HUDEP-2 (cell line): ENCODE results near the gene ADGRL1.
A peak's percentile ranks its signal among the peaks of the same experiment; 100 is the strongest.
"Not testable (repeated sequence)": the region's sequence is repeated elsewhere in the genome, so short reads cannot be mapped to it uniquely, and the experiment has no call there.

Source experiments
- DNase-seq, 76 experiments: peaks; one replicate each; lab custom pipeline; 2025; ENCODE audit not compliant: unreplicated experiment in 76 of 76; lab: John Stamatoyannopoulos, UW

ADGRL1 gene

GRCh38 chr19:14221345-14221744 is 15.4 kb upstream of the ADGRL1 start:
- DNase-seq = peak in 62 of 76 experiments; percentile 14 to 71 (median 48)

GRCh38 chr19:14218620-14219330 is 12.8 kb upstream of the ADGRL1 start:
- DNase-seq = no peak

GRCh38 chr19:14217886-14218285 is 11.9 kb upstream of the ADGRL1 start:
- DNase-seq = not testable (repeated sequence)

GRCh38 chr19:14214580-14214979 is 8.6 kb upstream of the ADGRL1 start:
- no peak for DNase-seq

GRCh38 chr19:14210182-14210581 is 4.2 kb upstream of the ADGRL1 start:
- not testable (repeated sequence) for DNase-seq

GRCh38 chr19:14209401-14209800 is 3.4 kb upstream of the ADGRL1 start:
- DNase-seq = not testable (repeated sequence)

GRCh38 chr19:14208496-14208895 is 2.5 kb upstream of the ADGRL1 start:
- not testable (repeated sequence) for DNase-seq

GRCh38 chr19:14207796-14208195 is 1.8 kb upstream of the ADGRL1 start:
- peak in 8 of 76 experiments; percentile 19 to 64 (median 44) for DNase-seq

- peak in 66 of 76 experiments; percentile 8 to 91 (median 62) for DNase-seq
These were observed 1.1 kb upstream of the ADGRL1 start for GRCh38 chr19:14206737-14207726.

GRCh38 chr19:14206308-14206707 is 339 bp upstream of the ADGRL1 start:
- DNase-seq = not testable (repeated sequence)

GRCh38 chr19:14204676-14205451 is 1.1 kb downstream of the ADGRL1 start:
- DNase-seq = not testable (repeated sequence)

GRCh38 chr19:14204219-14204618 is 1.8 kb downstream of the ADGRL1 start:
- DNase-seq = not testable (repeated sequence)

- DNase-seq = not testable (repeated sequence)
These were observed 2.2 kb downstream of the ADGRL1 start for GRCh38 chr19:14203788-14204187.

- DNase-seq = no peak
These were observed 2.8 kb downstream of the ADGRL1 start for GRCh38 chr19:14203177-14203576.

GRCh38 chr19:14201481-14201880 is 4.5 kb downstream of the ADGRL1 start:
- DNase-seq = not testable (repeated sequence)

- DNase-seq = peak in 48 of 76 experiments; percentile 12 to 67 (median 33)
These were observed 5.7 kb downstream of the ADGRL1 start for GRCh38 chr19:14200147-14200841.

GRCh38 chr19:14198384-14199376 is 7.3 kb downstream of the ADGRL1 start:
- DNase-seq = peak in 5 of 76 experiments; percentile 5 to 21 (median 15)

GRCh38 chr19:14197882-14198281 is 8.1 kb downstream of the ADGRL1 start:
- DNase-seq = no peak

- DNase-seq = not testable (repeated sequence)
These were observed 8.7 kb downstream of the ADGRL1 start for GRCh38 chr19:14197288-14197687.
